HG02870 (cell line): ENCODE results near the gene COL5A1.

ENCODE experiments used
- ATAC-seq: cut with Tn5 transposase; IDR thresholded peaks from one replicate; pipeline ENCODE4 v1.9.1; 2021; ENCODE audit warnings: mild to moderate bottlenecking, moderate library complexity; ENCODE audit not compliant: unreplicated experiment

Gene COL5A1

GRCh38 chr9:134606951-134607731, 34.5 kb upstream of the COL5A1 start:
- ATAC-seq: no peak

- ATAC-seq: no peak
Observed at GRCh38 chr9:134607971-134608370, 33.6 kb upstream of the COL5A1 start.

GRCh38 chr9:134611046-134611445, 30.6 kb upstream of the COL5A1 start:
- no peak for ATAC-seq

- ATAC-seq: no peak
Observed at GRCh38 chr9:134612309-134612708, 29.3 kb upstream of the COL5A1 start.

GRCh38 chr9:134612715-134613114, 28.9 kb upstream of the COL5A1 start:
- no peak for ATAC-seq

- no peak for ATAC-seq
Observed at GRCh38 chr9:134614256-134614655, 27.3 kb upstream of the COL5A1 start.

- ATAC-seq: no peak
Observed at GRCh38 chr9:134616341-134616740, 25.3 kb upstream of the COL5A1 start.

- ATAC-seq: no peak
Observed at GRCh38 chr9:134617246-134617645, 24.4 kb upstream of the COL5A1 start.

- ATAC-seq: no peak
Observed at GRCh38 chr9:134617836-134618162, 23.8 kb upstream of the COL5A1 start.

GRCh38 chr9:134618163-134618832, 23.3 kb upstream of the COL5A1 start:
- no peak for ATAC-seq

GRCh38 chr9:134618833-134619447, 22.7 kb upstream of the COL5A1 start:
- ATAC-seq: no peak

- ATAC-seq: no peak
Observed at GRCh38 chr9:134619448-134619982, 22.1 kb upstream of the COL5A1 start.

GRCh38 chr9:134619983-134620661, 21.5 kb upstream of the COL5A1 start:
- no peak for ATAC-seq

- no peak for ATAC-seq
Observed at GRCh38 chr9:134620751-134621557, 20.6 kb upstream of the COL5A1 start.

- ATAC-seq: no peak
Observed at GRCh38 chr9:134621558-134622110, 20.0 kb upstream of the COL5A1 start.

- no peak for ATAC-seq
Observed at GRCh38 chr9:134622896-134623257, 18.7 kb upstream of the COL5A1 start.

- no peak for ATAC-seq
Observed at GRCh38 chr9:134623258-134624066, 18.1 kb upstream of the COL5A1 start.

GRCh38 chr9:134624137-134624591, 17.4 kb upstream of the COL5A1 start:
- ATAC-seq: no peak

GRCh38 chr9:134624621-134625181, 16.9 kb upstream of the COL5A1 start:
- no peak for ATAC-seq
